SH-SY5Y (cell line): ENCODE results near the gene PRUNE2.

Experiments used
- GATA2 ChIP-seq: IDR thresholded peaks from 2 replicates; pipeline ENCODE4 v1.6.1; 2011; ENCODE audit warnings: mild to moderate bottlenecking, low read depth, low read length
- GATA3 ChIP-seq: IDR thresholded peaks from 2 replicates; pipeline ENCODE4 v1.6.1; 2011; ENCODE audit warnings: low read depth, mild to moderate bottlenecking, low read length, moderate library complexity

PRUNE2 gene

DNA sequence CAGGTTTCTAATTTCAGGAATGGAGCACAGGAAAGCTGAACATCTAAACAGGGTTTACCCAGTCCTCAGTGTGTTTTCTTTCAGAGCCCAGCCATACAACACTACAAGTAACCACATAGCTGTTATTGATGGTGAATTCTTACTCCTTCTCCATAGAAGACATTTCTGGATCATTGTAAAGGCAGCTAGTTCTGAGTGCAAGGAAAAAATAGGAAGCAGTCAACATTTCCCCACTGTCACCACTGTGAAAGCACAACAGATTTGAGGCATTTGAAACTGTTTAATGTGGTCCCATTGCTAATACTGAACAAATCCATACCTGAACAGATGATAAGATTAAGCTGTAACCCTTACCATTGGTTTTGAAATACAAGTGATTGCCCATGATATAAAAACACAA, 286.7 kb downstream of the PRUNE2 start:
- no peak for TF ChIP-seq GATA3
- no peak for TF ChIP-seq GATA2

DNA sequence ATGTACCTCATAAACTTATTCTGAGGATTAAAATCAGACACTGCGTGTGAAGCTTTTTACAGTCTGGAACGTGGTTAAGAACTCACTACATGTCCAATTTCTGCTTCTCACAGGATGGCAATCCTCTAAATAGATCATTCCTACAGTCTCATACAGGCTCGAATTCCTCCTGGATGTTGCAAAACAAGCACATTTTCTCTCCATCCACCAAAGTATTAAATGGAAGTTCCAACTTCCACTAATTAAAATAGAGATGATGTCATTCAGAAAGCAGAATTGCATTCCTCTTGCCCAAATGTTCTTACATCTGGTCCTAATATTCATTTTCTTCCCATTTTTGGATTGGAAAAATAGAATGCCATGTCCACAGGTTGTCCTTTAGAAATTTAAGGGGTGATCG, 287.2 kb downstream of the PRUNE2 start:
- TF ChIP-seq GATA2, result no peak

DNA sequence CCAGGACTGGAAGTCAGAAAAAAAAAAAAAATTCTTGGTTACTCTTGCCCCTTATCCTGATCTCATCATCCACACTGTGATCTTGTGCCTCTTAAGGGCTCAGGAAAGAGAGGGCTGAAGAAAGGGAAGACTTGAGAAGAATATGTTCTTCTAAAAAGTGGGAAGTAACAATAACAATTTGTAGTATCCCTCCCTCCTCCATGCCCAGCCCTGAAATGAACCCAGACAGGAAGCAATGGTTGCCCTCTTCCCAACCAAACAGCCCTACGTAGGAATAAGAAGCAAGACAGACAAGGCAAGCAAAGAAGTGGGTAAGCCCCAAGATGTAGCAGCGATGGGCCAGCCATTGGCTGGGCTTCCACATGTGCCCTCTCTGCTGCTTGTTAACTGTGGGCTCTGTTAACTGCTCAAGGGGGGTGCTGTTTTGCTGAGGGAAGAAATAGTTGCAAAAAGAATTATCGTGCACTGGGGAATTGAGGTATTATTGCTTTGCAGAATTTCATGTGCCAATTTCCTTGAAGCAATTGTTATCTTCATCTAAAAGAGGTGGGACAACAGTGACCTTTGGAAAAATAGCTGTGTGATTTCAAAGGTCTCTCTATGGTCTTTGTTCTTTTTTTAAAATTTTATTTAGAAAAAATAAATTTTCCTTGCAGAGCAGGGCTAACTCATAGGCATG, 288.3 kb downstream of the PRUNE2 start:
- TF ChIP-seq GATA2, result no peak
- TF ChIP-seq GATA3, result no peak

DNA sequence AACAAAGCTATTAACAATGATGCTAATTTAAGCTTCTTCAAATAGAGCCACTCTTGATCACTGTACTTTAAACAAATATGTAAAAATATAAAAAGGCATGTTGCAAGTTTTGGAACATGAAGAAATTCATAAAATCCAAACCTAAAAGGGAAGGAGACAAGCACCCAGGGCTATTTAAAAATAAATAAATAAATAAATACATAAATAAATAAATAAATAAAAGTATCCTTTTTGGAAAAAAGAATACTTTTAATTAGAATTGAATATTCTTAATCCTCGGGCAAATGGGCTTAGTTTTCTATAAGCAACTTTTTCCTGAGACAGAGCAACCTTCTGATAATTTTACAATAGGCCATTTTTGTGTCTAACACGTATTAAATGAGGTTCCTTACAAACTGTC, 289.1 kb downstream of the PRUNE2 start:
- TF ChIP-seq GATA3, result no peak
- TF ChIP-seq GATA2, result no peak

DNA sequence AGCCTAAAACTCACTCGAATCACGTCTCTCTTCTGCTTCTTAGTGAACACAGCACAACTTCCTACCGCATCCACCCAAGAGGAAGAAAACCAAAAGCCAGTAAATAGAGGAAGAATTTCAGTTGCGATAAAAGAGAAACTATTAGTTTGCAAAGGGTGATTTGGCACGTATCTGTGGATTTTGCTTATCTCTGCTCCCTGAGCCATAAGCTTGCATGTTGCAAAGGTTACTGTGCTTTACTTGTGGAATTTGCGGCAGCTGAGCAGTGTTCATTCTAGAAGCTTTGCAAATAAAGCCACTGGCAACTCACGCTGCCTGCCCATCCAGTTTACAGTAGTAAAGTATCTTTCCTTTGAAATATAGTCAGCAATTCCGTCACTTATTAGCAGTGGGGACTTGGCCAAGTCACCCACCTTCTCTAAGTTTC, 290.7 kb downstream of the PRUNE2 start:
- no peak for TF ChIP-seq GATA2
- TF ChIP-seq GATA3, result no peak

DNA sequence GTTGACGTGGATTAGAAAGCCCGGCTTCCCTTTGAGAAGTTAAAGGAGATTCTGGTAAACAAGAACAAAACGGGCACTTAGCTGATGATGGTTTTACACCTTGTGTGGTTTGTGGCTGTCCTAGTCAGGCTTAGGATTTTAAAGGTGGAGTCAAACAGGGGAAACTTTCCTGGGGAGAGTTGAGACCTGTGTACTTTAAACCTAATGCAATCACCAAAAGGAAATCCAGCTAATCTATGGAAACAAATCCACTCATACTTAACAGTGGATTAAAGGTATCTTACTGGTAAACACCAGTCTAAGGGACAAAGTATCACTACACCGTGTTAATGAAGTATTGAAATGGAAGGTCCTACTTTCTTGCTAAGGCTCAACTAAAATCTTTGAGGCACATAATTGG, 291.9 kb downstream of the PRUNE2 start:
- TF ChIP-seq GATA2 (no peak), GATA3 (no peak)

DNA sequence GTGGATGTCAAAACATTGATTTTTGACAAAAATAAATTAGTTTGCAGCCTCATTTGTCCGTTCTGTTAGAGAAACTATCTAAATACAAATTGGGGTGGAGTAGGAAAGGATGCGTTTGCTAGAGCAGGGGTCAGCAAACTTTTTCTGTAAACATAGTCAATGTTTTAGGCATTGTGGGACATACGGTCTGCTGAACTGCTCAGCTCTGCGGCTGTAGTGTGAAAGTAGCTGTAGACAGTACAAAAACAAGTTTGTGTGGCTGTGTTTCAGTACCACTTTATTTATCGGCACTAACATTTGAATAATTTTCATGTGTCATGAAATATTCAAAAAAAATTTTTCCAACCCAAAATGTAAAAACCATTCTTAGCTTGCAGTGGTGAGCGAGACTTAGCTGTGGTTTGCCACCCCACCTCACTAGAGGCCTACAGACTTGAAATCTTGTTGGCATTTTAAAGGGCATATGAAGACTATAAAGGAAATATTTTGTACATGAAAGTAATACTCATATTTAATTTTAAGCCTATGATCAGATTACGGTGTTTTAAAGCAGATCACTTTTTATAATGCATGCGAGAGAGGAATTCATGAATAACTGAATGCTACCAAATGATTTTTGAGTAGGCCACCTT, 292.6 kb downstream of the PRUNE2 start:
- TF ChIP-seq GATA3 (no peak), GATA2 (no peak)

DNA sequence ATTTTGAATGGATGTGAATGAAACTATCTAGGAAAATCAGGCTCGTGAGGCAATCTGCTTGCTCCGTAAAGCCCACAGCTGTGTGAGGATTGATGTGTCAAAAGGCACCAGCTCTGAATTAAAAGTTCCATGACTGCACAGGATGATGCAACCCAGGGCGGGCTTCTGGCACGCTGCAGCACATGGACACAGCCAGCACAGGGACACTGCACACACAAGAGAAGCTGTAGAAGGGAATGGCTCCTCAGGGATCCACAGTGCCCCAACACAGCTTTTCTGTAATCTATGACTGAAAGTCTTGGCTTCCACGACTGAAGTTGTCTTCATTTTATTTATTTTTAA, 295.9 kb downstream of the PRUNE2 start:
- TF ChIP-seq GATA2 (no peak), GATA3 (no peak)

DNA sequence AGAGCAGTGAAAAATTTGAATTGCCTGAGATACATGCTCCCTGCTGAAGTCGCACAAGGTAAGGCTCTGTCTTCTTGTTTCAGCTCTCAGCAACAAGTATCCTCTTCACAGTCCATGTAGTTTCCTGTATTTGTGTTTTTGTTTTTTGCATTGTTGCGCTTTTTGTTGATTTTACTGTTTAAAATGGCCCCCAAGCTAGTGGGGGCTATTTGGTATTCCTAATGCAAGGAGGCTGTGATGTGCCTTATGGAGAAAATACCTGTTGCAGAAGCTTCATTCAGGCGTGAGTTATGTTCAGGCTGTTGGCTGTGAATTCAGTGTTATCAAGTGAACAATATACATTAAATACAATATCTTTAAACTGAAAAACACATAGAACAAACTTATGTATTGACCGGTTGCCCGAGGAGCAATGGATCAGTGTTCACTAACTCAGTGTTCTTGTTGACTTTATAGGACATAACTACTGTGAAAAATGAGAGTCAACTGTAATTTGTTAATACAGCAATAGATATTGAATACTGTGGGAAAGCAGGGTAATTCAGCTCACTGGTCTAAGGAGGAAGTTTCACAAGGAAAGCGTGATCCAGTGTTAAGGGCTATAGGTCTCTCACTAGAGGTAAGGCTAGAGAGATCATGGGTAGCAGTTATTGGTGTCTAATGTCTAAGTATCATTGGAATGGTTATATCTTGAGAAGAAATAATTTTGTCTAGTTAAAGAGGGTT, 296.5 kb downstream of the PRUNE2 start:
- no peak for TF ChIP-seq GATA3
- no peak for TF ChIP-seq GATA2

DNA sequence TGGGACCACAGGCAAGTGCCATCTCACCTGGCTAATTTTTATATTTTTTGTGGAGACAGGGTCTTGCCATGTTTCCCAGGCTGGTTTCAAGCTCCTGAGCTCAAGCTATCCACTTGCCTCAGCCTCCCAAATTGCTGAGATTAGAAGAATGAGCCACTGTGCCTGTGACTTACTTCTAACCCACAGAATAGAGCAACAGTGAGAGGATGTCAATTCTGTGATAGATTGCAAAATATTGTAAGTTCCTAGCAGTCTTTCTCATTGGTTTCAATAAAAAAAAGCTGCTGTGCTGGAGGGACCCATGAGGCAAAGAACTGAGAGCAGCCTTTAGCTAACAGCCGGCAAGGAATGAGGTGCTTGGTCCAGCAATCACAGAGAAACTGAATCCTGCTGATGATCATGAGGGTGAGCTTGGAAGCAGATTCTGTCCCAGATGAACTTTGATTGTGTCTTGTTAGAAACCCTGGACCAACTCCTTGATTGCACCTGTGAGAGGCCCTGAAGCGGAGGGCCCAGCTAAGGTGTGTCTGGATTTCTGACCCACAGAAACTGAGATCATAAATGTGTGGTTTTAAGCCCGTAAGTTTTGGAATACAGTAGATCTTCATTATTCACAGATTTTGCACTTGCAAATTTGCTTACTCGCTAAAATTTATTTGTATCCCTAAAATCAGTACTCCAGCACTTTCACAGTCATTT, 297.2 kb downstream of the PRUNE2 start:
- no peak for TF ChIP-seq GATA3
- no peak for TF ChIP-seq GATA2

DNA sequence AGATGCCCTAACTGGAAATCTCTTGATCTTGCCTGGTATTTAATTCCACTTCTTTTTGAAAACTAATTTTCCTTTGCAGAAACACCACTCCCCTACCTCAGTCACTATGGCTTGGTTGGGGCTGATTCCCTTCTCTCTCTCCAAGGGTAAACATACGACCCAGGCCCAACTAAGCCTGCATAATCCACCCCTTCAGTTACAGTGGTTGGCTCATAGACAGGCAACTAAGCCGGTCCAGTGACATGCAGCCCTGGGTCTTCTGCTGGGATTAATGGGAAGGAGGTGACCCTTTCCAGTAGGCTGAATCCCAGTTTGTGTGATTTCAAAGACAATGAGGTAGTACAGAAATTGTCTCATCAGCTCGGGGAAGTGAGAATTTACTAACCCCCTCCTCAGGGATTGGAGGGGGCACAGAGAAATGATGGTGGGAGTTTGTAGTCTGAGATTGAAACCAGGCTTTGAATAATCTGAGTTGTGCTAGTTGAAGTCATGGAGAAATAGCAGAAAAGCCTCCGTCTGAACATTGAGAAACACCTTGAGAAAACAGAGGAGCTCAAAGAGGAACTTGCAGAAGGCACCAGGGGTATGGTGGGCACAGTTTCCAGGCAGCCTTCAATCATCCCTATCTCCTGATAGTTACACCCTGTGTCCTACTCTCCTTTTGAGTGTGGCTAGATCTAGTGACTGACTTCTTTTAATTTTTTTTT, 298.0 kb downstream of the PRUNE2 start:
- TF ChIP-seq GATA3, result no peak

DNA sequence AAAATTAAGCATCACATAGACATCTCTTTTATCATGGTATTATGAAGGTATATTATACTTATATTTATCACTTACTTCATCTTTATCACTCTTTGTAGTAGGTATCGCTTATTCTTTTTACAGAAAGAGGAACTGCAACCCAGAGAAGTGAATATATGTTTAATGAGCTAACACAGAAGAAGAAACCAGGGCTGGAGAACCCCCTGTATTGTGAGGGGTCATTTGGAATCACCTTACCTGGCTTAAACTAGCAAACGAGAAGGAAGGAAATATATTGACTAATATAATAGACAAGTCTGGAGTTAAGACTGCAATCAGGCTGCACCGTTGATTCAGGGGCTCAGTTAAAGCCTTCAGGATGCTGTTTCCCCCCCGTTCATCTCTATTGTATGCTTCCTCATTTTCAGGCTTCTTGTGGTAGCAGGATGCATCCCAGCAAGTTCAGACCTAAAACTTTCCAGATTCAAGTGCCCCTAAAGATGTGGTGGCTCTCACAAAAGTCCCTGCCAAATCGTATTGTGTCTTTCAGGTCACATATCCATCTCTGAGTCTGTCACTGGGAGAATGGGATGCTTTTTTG, 300.5 kb downstream of the PRUNE2 start:
- no peak for TF ChIP-seq GATA2
- no peak for TF ChIP-seq GATA3

DNA sequence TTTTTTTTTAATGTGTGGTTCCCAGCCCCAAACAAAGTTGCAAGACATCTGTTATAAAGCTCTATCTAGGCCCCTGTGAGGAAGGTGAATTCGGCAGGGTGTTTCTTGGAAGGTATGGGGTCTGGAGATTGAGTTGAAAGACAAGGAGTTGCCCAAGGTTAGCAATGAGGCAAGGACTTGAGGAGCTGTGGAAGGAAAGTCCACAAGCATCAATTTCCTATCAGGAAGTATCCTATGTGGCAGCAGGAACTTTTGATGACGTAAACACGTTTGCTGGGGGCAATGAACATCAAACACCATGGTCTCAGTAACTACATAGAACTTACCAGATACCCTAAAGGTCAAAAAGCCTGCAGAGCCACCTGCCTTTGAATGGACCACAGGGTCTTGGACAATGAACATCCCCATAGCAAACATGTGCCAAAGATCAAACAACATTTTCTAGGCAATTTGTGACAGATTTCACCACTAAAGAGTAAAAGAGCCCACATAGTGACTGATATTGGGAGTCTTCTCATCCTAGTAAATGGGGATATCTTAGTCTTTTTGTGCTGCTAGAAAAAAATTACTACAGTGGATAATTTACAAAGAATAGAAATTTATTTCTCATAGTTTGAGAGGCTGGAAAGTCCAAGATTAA, 301.9 kb downstream of the PRUNE2 start:
- TF ChIP-seq GATA3 (no peak), GATA2 (no peak)

DNA sequence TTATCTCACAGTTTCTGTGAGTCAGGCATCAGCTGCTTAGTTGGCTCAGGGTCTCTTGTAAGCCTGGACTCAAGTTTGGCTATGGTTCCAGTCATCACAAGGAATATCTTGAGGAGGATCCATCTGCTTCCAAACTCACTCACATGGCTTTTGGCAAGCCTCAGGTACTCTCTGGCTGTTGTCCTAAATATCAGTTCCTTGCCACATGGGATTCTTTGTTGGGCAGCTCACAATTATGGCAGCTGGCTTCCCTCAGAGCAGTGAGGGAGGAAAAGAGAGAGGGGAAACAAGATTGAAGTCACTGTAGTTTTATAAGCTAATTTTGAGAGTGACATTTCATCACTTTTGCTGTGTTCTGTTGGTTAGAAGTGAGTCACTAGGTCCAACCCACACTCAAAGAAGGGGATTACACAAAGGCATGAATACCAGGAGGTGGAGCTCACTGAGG, 302.4 kb downstream of the PRUNE2 start:
- TF ChIP-seq GATA2, result no peak
- no peak for TF ChIP-seq GATA3
